T1000 (cell line): Measurements from ENCODE around the gene POP7.
"Not testable (repeated sequence)": the region's sequence is repeated elsewhere in the genome, so short reads cannot be mapped to it uniquely, and the experiment has no call there.

Source experiments
- DNase-seq: peaks from one replicate; lab custom pipeline; 2025; ENCODE audit warnings: mixed read lengths; lab: John Stamatoyannopoulos, UW

The POP7 gene

DNA sequence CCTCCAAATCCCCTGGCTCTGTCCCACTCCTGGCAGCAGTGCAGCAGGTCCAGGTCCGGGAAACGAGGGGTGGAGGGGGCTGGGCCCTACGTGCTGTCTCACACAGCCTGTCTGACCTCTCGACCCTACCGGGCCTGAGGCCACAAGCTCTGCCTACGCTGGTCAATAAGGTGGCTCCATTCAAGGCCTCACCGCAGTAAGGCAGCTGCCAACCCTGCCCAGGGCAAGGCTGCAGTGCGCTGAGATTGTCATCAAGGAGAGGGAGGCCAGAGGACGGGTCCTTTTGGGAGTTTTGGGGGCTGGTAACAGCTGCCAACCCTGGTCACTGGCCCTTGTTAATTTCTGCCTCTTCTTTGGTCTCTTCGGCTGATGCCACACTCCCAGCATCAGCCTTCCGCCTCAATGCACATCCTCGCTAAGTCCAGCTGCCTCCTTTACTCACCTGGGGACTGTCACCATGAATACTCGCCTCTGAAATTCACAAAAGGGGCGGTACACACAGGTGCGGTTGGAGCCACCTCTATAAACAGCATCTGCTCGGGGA lies 17.9 kb downstream of the POP7 start:
- DNase-seq, result no peak

DNA sequence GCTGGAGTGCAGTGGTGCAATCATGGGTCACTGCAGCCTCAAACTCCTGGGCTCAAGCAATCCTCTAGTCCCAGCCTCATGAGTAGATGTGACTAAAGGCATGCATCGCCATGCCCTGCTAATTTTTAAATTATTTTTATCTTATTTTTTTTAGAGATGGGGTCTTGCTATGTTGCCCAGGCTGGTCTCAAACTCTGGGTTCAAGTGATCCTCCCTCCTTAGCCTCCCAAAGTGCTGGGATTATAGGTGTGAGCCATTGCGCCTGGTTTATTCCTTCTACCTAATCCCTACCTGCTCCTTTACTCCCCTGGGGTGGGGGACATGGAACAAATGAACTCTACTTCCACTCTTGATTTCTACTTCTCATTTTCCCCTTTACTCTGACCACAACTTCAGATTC lies 18.4 kb downstream of the POP7 start:
- not testable (repeated sequence) for DNase-seq

DNA sequence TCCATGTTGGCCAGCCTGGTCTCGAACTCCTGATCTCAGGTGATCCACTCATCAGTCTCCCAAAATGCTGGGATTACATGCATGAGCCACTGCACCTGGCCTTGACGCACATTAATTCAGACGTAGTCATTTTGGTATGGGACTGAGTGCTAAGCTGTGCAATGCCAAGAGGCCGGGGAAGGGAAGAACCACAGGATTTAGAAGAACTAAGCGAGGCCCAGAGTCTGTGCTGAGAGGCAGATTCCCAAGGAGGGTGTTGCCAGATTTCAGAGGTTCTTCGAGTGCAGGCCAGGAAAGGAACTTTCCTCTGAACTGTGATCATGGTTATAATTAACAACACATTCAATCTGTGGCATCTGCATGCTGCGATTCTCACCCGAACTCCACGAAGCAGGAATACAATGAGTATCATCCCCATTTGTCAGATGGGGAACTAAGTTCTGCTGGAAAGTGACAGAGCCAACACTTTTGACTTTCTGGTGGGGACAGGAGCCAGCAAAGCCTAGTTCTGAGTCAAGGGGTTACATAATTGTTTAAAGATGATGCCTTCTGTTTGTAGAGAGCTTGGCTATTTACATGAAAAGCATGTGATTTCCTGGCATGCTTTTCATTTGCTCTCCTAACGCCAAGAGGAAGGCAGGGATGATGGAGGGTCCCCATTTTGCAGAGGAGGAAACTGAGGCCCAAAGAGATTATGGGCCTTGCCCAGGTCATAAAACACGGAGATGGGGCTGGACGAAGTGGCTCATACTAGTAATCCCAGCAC lies 21.3 kb downstream of the POP7 start:
- DNase-seq, result no peak

DNA sequence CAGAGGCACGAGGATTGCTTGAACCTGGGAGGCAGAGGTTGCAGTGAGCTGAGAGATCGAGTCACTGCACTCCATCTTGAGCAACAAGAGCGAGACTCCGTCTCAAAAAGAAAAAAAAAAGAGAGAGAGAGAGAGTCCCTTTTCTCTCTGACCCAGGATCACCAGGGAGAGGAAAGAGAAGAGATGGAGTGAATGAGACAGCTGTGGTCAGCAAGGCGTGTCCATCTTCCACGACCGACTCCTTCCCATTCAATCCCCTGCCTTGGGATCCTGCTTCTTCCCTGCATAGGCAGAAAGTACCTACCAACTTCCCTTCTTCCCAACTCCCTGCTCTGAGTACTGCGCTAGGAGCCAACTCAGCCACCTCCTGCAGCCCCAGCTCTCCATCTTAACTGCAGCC lies 22.3 kb downstream of the POP7 start:
- DNase-seq, result no peak

GRCh38 chr7:100730136-100730800 lies 24.3 kb downstream of the POP7 start:
- DNase-seq, result no peak

GRCh38 chr7:100731937-100732636 lies 26.2 kb downstream of the POP7 start:
- DNase-seq, result no peak

- DNase-seq, result no peak
Measured at GRCh38 chr7:100735730-100736129, 29.8 kb downstream of the POP7 start.

DNA sequence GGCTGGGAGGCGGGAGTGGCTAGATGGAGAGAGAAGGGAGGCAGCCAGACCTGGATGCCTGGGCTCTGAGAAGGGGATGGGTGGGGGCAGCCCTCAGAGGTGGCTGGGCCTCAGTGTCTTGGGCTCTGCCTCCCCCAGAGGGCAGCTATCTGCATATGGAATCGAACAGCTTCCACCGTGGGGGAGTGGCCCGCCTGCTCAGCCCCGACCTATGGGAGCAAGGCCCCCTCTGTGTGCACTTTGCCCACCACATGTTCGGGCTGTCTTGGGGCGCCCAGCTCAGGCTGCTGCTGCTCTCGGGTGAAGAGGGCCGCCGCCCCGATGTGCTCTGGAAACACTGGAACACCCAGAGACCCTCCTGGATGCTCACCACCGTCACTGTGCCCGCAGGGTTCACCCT lies 30.8 kb downstream of the POP7 start:
- no peak for DNase-seq

- no peak for DNase-seq
Measured at GRCh38 chr7:100739934-100740333, 34.0 kb downstream of the POP7 start.

GRCh38 chr7:100744605-100745004 lies 38.7 kb downstream of the POP7 start:
- DNase-seq, result no peak

- DNase-seq, result no peak
Measured at GRCh38 chr7:100745184-100745583, 39.3 kb downstream of the POP7 start.

- DNase-seq, result no peak
Measured at GRCh38 chr7:100752994-100753393, 47.1 kb downstream of the POP7 start.

DNA sequence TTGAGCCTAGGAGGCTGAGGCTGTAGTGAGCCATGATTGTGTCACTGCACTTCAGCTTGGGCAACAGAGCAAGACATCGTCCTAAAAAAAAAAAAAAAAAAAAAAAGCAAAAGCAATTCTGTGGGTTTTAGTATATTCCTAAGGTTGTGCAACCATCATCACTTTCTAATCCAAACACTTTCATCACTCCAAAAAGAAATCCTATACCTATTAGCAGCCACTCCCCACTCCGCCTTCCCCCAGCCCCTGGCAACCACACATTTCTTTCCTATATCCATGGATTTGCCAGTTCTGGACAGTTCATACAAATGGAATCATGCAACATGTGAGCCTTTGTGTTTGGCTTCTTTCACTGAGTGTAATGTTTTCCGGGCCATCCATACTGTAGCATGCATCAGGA lies 47.8 kb downstream of the POP7 start:
- DNase-seq, result no peak
